ENCODE data around the gene GLCE. TPM values are rescaled to one million over a fixed set of nuclear protein-coding genes. Genes with fewer than 3 reads are reported as not detected.
A peak's percentile ranks its signal among the peaks of the same experiment; 100 is the strongest.

The GLCE gene
- total and polyA plus RNA-seq, 4 donors, result 6.8 to 26.3 (median 13.7) TPM

GRCh38 chr15:69223083-69223813, 62.8 kb downstream of the GLCE start (continued):
- no peak for TF ChIP-seq REST (IDR thresholded peaks at IDR 0.05)
- no peak for TF ChIP-seq RXRA (IDR thresholded peaks at IDR 0.05)
- no peak for TF ChIP-seq FOXA1 (IDR thresholded peaks at IDR 0.05)
- no peak for TF ChIP-seq HNF4G (IDR thresholded peaks at IDR 0.05)
- no peak for TF ChIP-seq ATF3 (IDR thresholded peaks at IDR 0.05)
- TF ChIP-seq NR2F2 (IDR thresholded peaks at IDR 0.05), result no peak
- TF ChIP-seq GABPA (IDR thresholded peaks at IDR 0.05 in 1 of 2, conservative IDR thresholded peaks at IDR 0.05 in 1 of 2), result no peak

- no peaks in the 10 kb centered on the region for H3K27me3 ChIP-seq (ENCODE audit: control insufficient read depth in 4 of 4, insufficient read depth in 4 of 4, low read length in 3 of 4)
- H3K27ac ChIP-seq (ENCODE audit: low read depth in 1 of 2, low read length in 2 of 2), result peak overlapping the region; percentile 67 to 73
- H3K9me3 ChIP-seq (ENCODE audit: control insufficient read depth in 4 of 4, low read length in 3 of 4), result no peaks in the 10 kb centered on the region
- H3K4me3 ChIP-seq (ENCODE audit: low read depth in 1 of 3, low read length in 3 of 3), result no peak overlapping the region
- peak; percentile 45 for DNase-seq (ENCODE audit: low spot score)
- H3K36me3 ChIP-seq (ENCODE audit: control insufficient read depth in 4 of 4, insufficient read depth in 3 of 4, low read depth in 1 of 4, low read length in 3 of 4), result no peaks in the 10 kb centered on the region
- H3K4me1 ChIP-seq (ENCODE audit: control insufficient read depth in 4 of 4, insufficient read depth in 4 of 4, low read length in 3 of 4), result peaks cover 2 to 32% (median 20%) of the 10 kb centered on the region in 4 donors
- no peak overlapping the region for H3K9ac ChIP-seq (ENCODE audit: low read depth in 1 of 2, low read length in 2 of 2)
- TF ChIP-seq EGR1 (IDR thresholded peaks at IDR 0.05; ENCODE audit: low read depth in 2 of 2), result peak; percentile 22 to 90
- no peak for TF ChIP-seq GABPA (IDR thresholded peaks at IDR 0.05 in 1 of 2, conservative IDR thresholded peaks at IDR 0.05 in 1 of 2)
- peak; percentile 90 to 94 for TF ChIP-seq RXRA (IDR thresholded peaks at IDR 0.05)
- peak; percentile 40 for TF ChIP-seq TAF1 (conservative IDR thresholded peaks at IDR 0.05)
- TF ChIP-seq ATF3 (IDR thresholded peaks at IDR 0.05), result peak; percentile 62
- TF ChIP-seq YY1 (IDR thresholded peaks at IDR 0.05), result peak; percentile 93
- TF ChIP-seq ZBTB33 (IDR thresholded peaks at IDR 0.05), result peak; percentile 95
- TF ChIP-seq HNF4A (conservative IDR thresholded peaks at IDR 0.05), result peak; percentile 99
- peak; percentile 92 for TF ChIP-seq SP1 (IDR thresholded peaks at IDR 0.05)
- TF ChIP-seq REST (IDR thresholded peaks at IDR 0.05), result peak; percentile 76
- TF ChIP-seq CTCF (IDR thresholded peaks at IDR 0.05; ENCODE audit: low read depth, low read length, missing input control), result no peak
- peak; percentile 71 for TF ChIP-seq FOXA1 (IDR thresholded peaks at IDR 0.05)
- peak; percentile 100 for TF ChIP-seq MAX (IDR thresholded peaks at IDR 0.05)
- no peak for TF ChIP-seq NR2F2 (IDR thresholded peaks at IDR 0.05)
- peak; percentile 62 for TF ChIP-seq FOXA2 (IDR thresholded peaks at IDR 0.05)
- TF ChIP-seq JUND (IDR thresholded peaks at IDR 0.05), result peak; percentile 62 to 94
- peak; percentile 59 to 66 for TF ChIP-seq RAD21 (IDR thresholded peaks at IDR 0.05)
- TF ChIP-seq HNF4G (IDR thresholded peaks at IDR 0.05), result peak; percentile 99
- WGBS, result 15% methylated on average over 2 of the region's 2 CpGs
These were observed 63.9 kb downstream of the GLCE start for GRCh38 chr15:69224383-69224782.

Data from liver (tissue), 9 donors.